ENCODE results near the gene FAT2. TPM values are rescaled to one million over a fixed set of nuclear protein-coding genes. Genes with fewer than 3 reads are reported as not detected.
"Not testable (repeated sequence)": the region's sequence is repeated elsewhere in the genome, so short reads cannot be mapped to it uniquely, and the experiment has no call there.

The FAT2 gene
- polyA plus RNA-seq, 2 of the 4 experiments (the other 2 are of a cell fraction), result 0.03 TPM; not detected in 1

DNA sequence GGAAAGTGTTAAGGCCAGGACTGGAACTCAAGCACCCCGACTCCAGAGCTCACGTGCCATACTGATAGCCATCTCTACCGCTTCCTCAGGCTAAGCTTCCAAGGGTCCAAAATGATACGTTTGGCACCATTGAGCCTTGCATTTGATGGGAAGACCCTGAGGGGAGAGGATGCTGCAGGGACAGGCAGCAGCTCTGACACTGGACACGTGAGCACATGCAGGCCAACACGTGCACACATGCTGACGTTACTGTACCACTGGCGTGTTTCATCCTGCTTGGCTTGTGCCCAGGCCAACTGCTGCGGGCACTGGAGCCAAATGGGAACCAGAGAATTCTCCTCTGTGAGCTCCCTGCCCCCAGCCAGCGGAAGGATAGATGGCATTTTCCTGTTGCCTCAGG, 5.2 kb downstream of the FAT2 start:
- DNase-seq (ENCODE audit: low read depth in 1 of 2, low spot score in 1 of 2), result no peak
- ATAC-seq, result no peak
- H3K27ac ChIP-seq, result no peak overlapping the region
- H3K4me3 ChIP-seq, result no peak overlapping the region
- H3K9me3 ChIP-seq, result no peaks in the 10 kb centered on the region
- no peak for FAIRE-seq
- no peaks in the 10 kb centered on the region for H3K4me1 ChIP-seq
- ChIA-PET POLR2A (no interaction called here), CTCF (interaction anchor here (0.9 to 1.5 kb wide), 4 partner anchors 14 to 96 kb away, joined by 3 to 4 read pairs (median 3); no protein-coding TSS in a partner anchor)
- TF ChIP-seq ZNF302 (CRISPR knock-in tag; IDR thresholded peaks at IDR 0.05) (no peak), ELK1 (IDR thresholded peaks at IDR 0.05; ENCODE audit: low read depth, low read length) (no peak), MYC (IDR thresholded peaks at IDR 0.05; ENCODE audit: borderline replicate concordance, low read length) (no peak), USF2 (IDR thresholded peaks at IDR 0.05) (no peak), CHD4 (IDR thresholded peaks at IDR 0.05; ENCODE audit: borderline replicate concordance) (no peak), FOSL2 (IDR thresholded peaks at IDR 0.05) (no peak), FOSL2 (CRISPR knock-in tag; IDR thresholded peaks at IDR 0.05) (no peak), ZSCAN20 (CRISPR knock-in tag; IDR thresholded peaks at IDR 0.05) (no peak), ZC3H11A (IDR thresholded peaks at IDR 0.05) (no peak), HMGXB4 (CRISPR knock-in tag; IDR thresholded peaks at IDR 0.05; ENCODE audit: borderline replicate concordance) (no peak)
- no peak overlapping the region for H3K4me2 ChIP-seq
- WGBS (ENCODE audit: missing lambda C conversion rate), result 36% methylated on average over 9 of the region's 10 CpGs

GRCh38 chr5:151585344-151585743, 5.8 kb downstream of the FAT2 start:
- POLR2A ChIA-PET, result not testable (repeated sequence)

DNA sequence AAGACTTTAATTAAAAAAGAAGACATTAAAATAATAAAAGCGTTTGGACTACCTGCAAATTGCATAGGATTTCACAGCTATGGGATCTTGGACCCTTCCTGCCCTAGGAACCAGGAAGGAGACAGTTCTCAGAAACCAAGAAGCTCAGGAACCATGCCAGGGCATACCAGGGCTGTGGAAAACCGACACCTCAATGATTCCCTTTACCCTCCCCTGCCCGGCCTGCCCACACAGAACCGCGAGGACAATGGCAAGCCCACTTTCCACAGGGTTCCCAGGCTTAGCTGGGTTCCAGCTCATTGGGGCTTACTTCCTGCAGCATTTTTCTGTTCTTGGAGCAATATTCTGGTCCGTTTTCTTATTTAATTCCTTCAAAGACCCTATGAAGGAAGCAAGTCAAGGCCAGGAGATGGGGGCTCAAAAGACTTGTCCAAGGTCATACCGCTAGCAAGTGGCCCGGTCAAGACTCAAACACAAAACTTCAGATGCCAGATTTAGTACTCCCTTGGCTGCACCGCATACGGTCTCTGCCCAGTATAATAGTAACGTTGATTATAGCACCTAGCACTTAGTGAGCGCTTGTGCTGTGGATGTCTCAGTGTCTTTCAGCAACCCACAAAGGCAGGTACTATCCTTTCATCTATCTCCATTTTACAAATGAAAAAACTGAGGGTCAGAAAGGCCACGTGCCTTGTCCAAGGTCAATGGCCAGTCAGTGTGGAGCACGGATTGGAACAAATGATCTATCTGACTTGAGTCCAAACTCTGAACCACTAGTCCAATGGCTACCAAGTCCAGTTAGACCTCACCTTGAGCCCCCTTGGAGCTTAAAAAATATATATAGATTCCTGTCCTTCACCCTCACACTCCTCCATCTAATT, 6.8 kb downstream of the FAT2 start:
- H3K4me2 ChIP-seq, result no peak overlapping the region
- H3K27ac ChIP-seq, result no peak overlapping the region
- ATAC-seq (no peak), DNase-seq (ENCODE audit: low read depth in 1 of 2, low spot score in 1 of 2) (no peak), FAIRE-seq (no peak)
- no peak overlapping the region for H3K4me3 ChIP-seq
- POLR2A ChIA-PET, result no interaction called here
- no peaks in the 10 kb centered on the region for H3K9me3 ChIP-seq
- 39% methylated on average over 14 of the region's 14 CpGs for WGBS (ENCODE audit: missing lambda C conversion rate)
- TF ChIP-seq POLR2AphosphoS2 (conservative IDR thresholded peaks at IDR 0.05; ENCODE audit: low read length), result no peak
- TF ChIP-seq, protein P1, sequence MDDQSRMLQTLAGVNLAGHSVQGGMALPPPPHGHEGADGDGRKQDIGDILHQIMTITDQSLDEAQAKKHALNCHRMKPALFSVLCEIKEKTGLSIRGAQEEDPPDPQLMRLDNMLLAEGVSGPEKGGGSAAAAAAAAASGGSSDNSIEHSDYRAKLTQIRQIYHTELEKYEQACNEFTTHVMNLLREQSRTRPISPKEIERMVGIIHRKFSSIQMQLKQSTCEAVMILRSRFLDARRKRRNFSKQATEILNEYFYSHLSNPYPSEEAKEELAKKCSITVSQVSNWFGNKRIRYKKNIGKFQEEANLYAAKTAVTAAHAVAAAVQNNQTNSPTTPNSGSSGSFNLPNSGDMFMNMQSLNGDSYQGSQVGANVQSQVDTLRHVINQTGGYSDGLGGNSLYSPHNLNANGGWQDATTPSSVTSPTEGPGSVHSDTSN (IDR thresholded peaks at IDR 0.05), result no peak
- TF ChIP-seq PHF8 (IDR thresholded peaks at IDR 0.05; ENCODE audit: borderline replicate concordance, low read depth), result no peak
- no peaks in the 10 kb centered on the region for H3K4me1 ChIP-seq
- CTCF ChIA-PET, result interaction anchor here (1.3 to 1.4 kb wide), 2 partner anchors 13 to 68 kb away, joined by 3 read pairs; no protein-coding TSS in a partner anchor

More at GRCh38 chr5:151585344-151585743, 5.8 kb downstream of the FAT2 start:
- not testable (repeated sequence) for H3K4me2 ChIP-seq; DNase-seq (ENCODE audit: low read depth in 1 of 2, low spot score in 1 of 2); H3K4me1 ChIP-seq; FAIRE-seq; H3K9me3 ChIP-seq; H3K27ac ChIP-seq; H3K4me3 ChIP-seq; ATAC-seq
- WGBS (ENCODE audit: missing lambda C conversion rate), result 38% methylated on average over 4 of the region's 4 CpGs
- CTCF ChIA-PET, result interaction anchor here (0.9 to 1.2 kb wide), 3 partner anchors 62 to 97 kb away, joined by 3 to 4 read pairs (median 3); no protein-coding TSS in a partner anchor

Data from A549 (cell line).